HepG2 (cell line): ENCODE measurements around the gene MBD3. TPM values are rescaled to one million over a fixed set of nuclear protein-coding genes. Genes with fewer than 3 reads are reported as not detected.

ENCODE experiments used
- POLR2AphosphoS5 ChIP-seq: IDR thresholded peaks from 2 replicates; pipeline ENCODE4 v1.6.1; 2012; ENCODE audit warnings: low read depth, low read length
- ZNF644 ChIP-seq: IDR thresholded peaks from 2 replicates; pipeline ENCODE4 v1.6.1; 2016; ENCODE audit warnings: low read depth
- polyA plus RNA-seq, 8 experiments: library from polyadenylated mRNA; depleted of rRNA in 3 of 8; stranded (reverse) in 7 of 8; unstranded in 1 of 8; fragments of >200 nt; fragmentation: Illumina TruSeq in 4 of 8; extraction: Trizol in 4 of 8; gene quantifications; 2 replicates each; pipeline versions ENCODE4 v1.2.1 to v1.2.3, GENCODE V29; 2011 to 2016; ENCODE audit warnings: low read depth in 4 of 8, missing spikeins in 1 of 8, mixed read lengths in 1 of 8; ENCODE audit not compliant: insufficient read depth in 1 of 8
- total RNA-seq, 5 experiments: library from RNA; depleted of rRNA; stranded (reverse); fragments of >200 nt; fragmentation: Illumina TruSeq; extraction: Trizol; gene quantifications; 2 replicates each; pipeline ENCODE4 v1.2.3, GENCODE V29; 2016; ENCODE audit warnings: low read depth in 1 of 5
- TF ChIP-seq, protein P1 (sequence below): sonication (generic); formaldehyde crosslinking; IDR thresholded peaks from 2 replicates; pipeline ENCODE4 v1.5.0; 2020; ENCODE audit warnings: mild to moderate bottlenecking, missing genetic modification reagents, borderline replicate concordance
- TF ChIP-seq, protein P2 (sequence below): sonication (generic); formaldehyde crosslinking; IDR thresholded peaks from 2 replicates; pipeline ENCODE4 v1.5.1; 2020; ENCODE audit warnings: mild to moderate bottlenecking, missing genetic modification reagents, borderline replicate concordance

Gene MBD3
- total and polyA plus RNA-seq, 2 of the 13 experiments (the other 11 are each of a cell fraction or from before 2014, with no cell fraction given): 21.2 to 76.9 TPM

DNA sequence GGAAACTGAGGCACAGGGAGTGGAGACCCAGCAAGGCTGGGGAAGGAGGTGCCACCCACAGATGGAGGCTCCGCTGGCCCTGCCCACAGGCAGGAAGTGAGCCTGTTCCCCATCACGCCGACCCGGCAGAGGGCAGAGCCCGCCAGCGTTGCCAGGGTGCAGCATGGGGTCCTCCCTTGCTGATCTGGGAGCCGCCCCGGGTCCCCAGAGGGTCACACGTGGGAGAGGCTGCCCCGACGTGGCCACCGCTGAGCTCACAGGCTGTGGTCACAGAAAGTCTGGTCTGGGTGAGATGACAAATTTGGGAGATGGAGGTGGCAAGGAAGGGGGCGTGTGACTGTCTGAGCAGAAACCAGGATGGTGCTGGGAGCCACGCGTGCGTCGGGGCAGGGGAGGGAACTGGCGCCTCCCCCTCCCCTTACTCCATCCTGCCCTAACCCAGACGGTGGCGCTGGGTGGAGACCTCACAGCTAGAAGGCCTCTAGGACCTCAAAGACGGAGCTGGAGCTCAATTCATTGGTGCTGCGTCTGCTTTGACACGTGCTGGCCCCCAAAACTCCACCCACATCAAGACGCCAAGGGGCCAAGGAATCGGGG is 32.3 kb downstream of the MBD3 start (continued):
- TF ChIP-seq, protein P1, sequence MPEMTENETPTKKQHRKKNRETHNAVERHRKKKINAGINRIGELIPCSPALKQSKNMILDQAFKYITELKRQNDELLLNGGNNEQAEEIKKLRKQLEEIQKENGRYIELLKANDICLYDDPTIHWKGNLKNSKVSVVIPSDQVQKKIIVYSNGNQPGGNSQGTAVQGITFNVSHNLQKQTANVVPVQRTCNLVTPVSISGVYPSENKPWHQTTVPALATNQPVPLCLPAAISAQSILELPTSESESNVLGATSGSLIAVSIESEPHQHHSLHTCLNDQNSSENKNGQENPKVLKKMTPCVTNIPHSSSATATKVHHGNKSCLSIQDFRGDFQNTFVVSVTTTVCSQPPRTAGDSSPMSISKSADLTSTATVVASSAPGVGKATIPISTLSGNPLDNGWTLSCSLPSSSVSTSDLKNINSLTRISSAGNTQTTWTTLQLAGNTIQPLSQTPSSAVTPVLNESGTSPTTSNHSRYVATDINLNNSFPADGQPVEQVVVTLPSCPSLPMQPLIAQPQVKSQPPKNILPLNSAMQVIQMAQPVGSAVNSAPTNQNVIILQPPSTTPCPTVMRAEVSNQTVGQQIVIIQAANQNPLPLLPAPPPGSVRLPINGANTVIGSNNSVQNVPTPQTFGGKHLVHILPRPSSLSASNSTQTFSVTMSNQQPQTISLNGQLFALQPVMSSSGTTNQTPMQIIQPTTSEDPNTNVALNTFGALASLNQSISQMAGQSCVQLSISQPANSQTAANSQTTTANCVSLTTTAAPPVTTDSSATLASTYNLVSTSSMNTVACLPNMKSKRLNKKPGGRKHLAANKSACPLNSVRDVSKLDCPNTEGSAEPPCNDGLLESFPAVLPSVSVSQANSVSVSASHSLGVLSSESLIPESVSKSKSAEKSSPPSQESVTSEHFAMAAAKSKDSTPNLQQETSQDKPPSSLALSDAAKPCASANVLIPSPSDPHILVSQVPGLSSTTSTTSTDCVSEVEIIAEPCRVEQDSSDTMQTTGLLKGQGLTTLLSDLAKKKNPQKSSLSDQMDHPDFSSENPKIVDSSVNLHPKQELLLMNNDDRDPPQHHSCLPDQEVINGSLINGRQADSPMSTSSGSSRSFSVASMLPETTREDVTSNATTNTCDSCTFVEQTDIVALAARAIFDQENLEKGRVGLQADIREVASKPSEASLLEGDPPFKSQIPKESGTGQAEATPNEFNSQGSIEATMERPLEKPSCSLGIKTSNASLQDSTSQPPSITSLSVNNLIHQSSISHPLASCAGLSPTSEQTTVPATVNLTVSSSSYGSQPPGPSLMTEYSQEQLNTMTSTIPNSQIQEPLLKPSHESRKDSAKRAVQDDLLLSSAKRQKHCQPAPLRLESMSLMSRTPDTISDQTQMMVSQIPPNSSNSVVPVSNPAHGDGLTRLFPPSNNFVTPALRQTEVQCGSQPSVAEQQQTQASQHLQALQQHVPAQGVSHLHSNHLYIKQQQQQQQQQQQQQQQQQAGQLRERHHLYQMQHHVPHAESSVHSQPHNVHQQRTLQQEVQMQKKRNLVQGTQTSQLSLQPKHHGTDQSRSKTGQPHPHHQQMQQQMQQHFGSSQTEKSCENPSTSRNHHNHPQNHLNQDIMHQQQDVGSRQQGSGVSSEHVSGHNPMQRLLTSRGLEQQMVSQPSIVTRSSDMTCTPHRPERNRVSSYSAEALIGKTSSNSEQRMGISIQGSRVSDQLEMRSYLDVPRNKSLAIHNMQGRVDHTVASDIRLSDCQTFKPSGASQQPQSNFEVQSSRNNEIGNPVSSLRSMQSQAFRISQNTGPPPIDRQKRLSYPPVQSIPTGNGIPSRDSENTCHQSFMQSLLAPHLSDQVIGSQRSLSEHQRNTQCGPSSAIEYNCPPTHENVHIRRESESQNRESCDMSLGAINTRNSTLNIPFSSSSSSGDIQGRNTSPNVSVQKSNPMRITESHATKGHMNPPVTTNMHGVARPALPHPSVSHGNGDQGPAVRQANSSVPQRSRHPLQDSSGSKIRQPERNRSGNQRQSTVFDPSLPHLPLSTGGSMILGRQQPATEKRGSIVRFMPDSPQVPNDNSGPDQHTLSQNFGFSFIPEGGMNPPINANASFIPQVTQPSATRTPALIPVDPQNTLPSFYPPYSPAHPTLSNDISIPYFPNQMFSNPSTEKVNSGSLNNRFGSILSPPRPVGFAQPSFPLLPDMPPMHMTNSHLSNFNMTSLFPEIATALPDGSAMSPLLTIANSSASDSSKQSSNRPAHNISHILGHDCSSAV (CRISPR knock-in tag): no peak
- TF ChIP-seq, protein P2, sequence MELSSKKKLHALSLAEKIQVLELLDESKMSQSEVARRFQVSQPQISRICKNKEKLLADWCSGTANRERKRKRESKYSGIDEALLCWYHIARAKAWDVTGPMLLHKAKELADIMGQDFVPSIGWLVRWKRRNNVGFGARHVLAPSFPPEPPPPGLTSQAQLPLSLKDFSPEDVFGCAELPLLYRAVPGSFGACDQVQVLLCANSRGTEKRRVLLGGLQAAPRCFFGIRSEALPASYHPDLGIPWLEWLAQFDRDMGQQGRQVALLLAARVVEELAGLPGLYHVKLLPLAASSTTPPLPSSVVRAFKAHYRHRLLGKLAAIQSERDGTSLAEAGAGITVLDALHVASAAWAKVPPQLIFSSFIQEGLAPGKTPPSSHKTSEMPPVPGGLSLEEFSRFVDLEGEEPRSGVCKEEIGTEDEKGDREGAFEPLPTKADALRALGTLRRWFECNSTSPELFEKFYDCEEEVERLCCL (CRISPR knock-in tag): no peak
- TF ChIP-seq ZNF644 (CRISPR knock-in tag) (no peak), POLR2AphosphoS5 (no peak)
- TF ChIP-seq, all 625 proteins: peak for 0
